ENCODE data around the gene NLK. TPM values are rescaled to one million over a fixed set of nuclear protein-coding genes. Genes with fewer than 3 reads are reported as not detected.
"Not testable (repeated sequence)": the region's sequence is repeated elsewhere in the genome, so short reads cannot be mapped to it uniquely, and the experiment has no call there.

The NLK gene
- total RNA-seq, 1 donor from 2014 or later: 11.8 TPM

DNA sequence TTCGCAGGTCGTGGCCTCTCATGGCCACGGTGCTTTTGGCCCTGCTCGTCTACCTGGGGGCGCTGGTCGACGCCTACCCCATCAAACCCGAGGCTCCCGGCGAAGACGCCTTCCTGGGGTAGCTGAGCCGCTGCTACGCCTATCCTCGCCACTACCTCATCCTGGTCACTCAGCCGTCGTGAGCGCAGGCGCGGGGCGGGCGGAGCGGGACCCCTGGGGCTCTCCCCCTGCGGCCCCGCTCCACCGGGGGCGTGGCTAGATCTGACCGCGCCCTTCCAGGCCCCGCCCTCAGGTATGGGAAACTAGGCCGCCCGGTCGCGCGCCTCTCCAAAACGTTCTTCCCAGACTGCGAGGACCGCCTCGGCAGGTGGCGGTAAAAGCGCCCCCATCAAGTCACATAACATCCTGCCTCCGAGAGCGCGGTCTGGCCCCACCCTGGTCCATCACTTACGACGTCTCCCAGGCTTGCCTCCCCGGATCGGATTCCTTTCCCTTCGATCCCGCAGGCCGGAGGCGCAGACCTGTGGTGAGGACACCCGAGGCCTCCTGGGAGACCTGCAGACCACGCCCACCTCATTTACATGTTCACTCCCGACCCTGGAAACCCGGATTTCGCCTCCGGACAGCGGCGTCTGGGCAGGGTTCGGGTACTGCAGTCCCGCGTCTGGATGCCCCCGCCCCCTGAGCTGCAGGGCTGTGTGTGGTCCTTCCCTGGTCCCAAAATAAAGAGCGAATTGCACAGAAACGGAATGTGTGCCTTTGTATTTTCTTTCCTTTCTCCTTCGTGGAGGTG is 185.0 kb downstream of the NLK start:
- no peaks in the 10 kb centered on the region for H3K36me3 Mint-ChIP-seq (ENCODE audit: low read depth)
- H3K4me3 Mint-ChIP-seq (ENCODE audit: unreplicated experiment): peak overlapping the region; percentile 78
- H3K4me1 Mint-ChIP-seq (ENCODE audit: low read depth): peaks cover 12% of the 10 kb centered on the region
- DNase-seq (ENCODE audit: low spot score): no peak
- H3K27ac Mint-ChIP-seq (ENCODE audit: unreplicated experiment): no peak overlapping the region
- H3K9me3 Mint-ChIP-seq (ENCODE audit: low read depth): no peaks in the 10 kb centered on the region
- TF ChIP-seq, protein P1, sequence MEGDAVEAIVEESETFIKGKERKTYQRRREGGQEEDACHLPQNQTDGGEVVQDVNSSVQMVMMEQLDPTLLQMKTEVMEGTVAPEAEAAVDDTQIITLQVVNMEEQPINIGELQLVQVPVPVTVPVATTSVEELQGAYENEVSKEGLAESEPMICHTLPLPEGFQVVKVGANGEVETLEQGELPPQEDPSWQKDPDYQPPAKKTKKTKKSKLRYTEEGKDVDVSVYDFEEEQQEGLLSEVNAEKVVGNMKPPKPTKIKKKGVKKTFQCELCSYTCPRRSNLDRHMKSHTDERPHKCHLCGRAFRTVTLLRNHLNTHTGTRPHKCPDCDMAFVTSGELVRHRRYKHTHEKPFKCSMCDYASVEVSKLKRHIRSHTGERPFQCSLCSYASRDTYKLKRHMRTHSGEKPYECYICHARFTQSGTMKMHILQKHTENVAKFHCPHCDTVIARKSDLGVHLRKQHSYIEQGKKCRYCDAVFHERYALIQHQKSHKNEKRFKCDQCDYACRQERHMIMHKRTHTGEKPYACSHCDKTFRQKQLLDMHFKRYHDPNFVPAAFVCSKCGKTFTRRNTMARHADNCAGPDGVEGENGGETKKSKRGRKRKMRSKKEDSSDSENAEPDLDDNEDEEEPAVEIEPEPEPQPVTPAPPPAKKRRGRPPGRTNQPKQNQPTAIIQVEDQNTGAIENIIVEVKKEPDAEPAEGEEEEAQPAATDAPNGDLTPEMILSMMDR (IDR thresholded peaks at IDR 0.05): peak; percentile 47
- H3K27me3 Mint-ChIP-seq (ENCODE audit: low read depth): peaks cover 17% of the 10 kb centered on the region

DNA sequence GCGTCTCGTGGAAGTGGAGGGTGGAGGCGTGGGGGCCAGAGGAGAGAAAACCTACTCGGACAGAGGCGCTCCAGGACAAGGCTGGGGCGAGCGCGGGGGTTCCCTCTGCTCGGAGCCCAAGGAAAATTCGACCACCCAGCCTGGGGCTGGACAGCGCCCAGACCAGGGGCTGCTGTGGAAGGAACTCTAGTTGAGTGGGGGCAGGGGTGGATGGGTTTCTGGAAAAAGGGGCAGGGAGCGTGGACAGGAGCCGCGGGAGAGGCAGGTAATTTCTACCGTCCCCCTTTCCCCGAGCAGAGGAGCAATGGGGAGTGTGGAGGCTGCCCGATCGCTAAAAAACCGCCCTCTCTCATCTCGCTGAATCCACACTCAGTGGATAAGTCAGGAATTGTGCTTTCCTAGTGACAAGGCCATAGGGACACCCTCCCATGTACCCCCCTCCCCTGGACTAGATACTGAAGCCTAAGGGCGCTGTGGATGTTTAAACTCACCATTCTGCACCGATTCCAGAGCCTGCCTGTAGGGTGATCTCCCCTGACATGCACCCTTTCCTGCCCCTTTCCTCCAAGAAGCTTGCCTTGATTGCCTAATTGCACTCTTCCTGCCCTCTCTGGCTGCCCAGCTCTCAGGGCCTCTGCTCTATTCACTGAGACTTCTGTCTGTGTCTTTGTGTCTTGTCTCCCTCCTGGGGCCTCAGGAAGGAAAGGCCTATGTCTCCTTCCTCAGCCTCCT is 185.8 kb downstream of the NLK start:
- TF ChIP-seq, protein P1 (IDR thresholded peaks at IDR 0.05): peak; percentile 39
- DNase-seq (ENCODE audit: low spot score): no peak
- Mint-ChIP-seq H3K27ac (ENCODE audit: unreplicated experiment) (no peak overlapping the region), H3K9me3 (ENCODE audit: low read depth) (no peaks in the 10 kb centered on the region), H3K27me3 (ENCODE audit: low read depth) (peaks cover 17% of the 10 kb centered on the region), H3K4me3 (ENCODE audit: unreplicated experiment) (peak overlapping the region; percentile 78), H3K36me3 (ENCODE audit: low read depth) (no peaks in the 10 kb centered on the region), H3K4me1 (ENCODE audit: low read depth) (peaks cover 12% of the 10 kb centered on the region)

GRCh38 chr17:28228986-28229729 is 186.7 kb downstream of the NLK start:
- Mint-ChIP-seq H3K4me3 (ENCODE audit: unreplicated experiment) (no peak overlapping the region), H3K27ac (ENCODE audit: unreplicated experiment) (no peak overlapping the region), H3K36me3 (ENCODE audit: low read depth) (no peaks in the 10 kb centered on the region), H3K27me3 (ENCODE audit: low read depth) (peaks cover 17% of the 10 kb centered on the region), H3K9me3 (ENCODE audit: low read depth) (no peaks in the 10 kb centered on the region), H3K4me1 (ENCODE audit: low read depth) (peaks cover 12% of the 10 kb centered on the region)
- TF ChIP-seq, protein P1 (IDR thresholded peaks at IDR 0.05): no peak
- DNase-seq (ENCODE audit: low spot score): no peak

DNA sequence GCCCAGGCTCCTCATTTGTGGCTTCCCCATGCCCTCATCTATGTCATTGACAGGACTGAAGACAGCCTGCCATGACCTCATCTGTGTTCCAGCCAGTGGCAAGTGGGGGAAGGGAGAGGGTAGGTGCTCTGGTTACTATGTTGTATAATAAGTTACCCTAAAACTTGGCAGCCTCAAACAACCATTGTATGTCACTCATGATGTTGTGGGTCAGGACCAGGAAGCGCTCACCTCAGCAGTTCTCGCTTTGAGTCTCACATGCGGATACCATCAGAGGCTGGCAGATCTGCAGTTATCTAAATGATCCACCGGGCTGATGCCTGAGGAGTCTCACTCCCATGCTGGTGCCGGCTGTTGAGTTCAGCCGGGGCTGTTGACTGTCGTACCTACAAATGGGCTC is 187.5 kb downstream of the NLK start:
- Mint-ChIP-seq H3K27ac (ENCODE audit: unreplicated experiment) (no peak overlapping the region), H3K36me3 (ENCODE audit: low read depth) (no peaks in the 10 kb centered on the region), H3K27me3 (ENCODE audit: low read depth) (peaks cover 20% of the 10 kb centered on the region), H3K9me3 (ENCODE audit: low read depth) (no peaks in the 10 kb centered on the region), H3K4me3 (ENCODE audit: unreplicated experiment) (no peak overlapping the region), H3K4me1 (ENCODE audit: low read depth) (peaks cover 12% of the 10 kb centered on the region)
- TF ChIP-seq, protein P1 (IDR thresholded peaks at IDR 0.05): no peak
- DNase-seq (ENCODE audit: low spot score): no peak

DNA sequence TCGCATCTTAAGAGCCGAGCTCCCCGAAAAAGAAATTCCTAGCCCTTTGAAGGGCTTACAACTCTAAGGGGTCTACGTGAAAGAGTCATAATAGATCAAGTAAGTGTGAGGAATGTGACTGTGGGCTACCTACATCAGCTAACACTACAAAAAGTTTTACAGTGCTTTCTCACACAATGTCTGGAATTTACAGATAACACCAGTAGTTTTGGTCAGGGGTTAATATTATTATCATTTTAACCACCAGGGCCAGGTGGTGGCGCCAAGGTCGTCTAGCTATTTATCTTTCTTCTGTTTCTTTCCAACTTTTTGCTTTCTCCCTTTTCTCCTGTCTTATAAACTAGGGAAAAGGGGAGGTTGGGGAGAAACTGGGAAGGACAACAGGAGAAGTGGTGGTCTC is 188.1 kb downstream of the NLK start:
- H3K9me3 Mint-ChIP-seq (ENCODE audit: low read depth); DNase-seq (ENCODE audit: low spot score); H3K36me3 Mint-ChIP-seq (ENCODE audit: low read depth); H3K4me3 Mint-ChIP-seq (ENCODE audit: unreplicated experiment); H3K27ac Mint-ChIP-seq (ENCODE audit: unreplicated experiment): not testable (repeated sequence)
- Mint-ChIP-seq H3K4me1 (ENCODE audit: low read depth) (peaks cover 12% of the 10 kb centered on the region), H3K27me3 (ENCODE audit: low read depth) (peaks cover 24% of the 10 kb centered on the region)

GRCh38 chr17:28231624-28232023 is 189.1 kb downstream of the NLK start:
- DNase-seq (ENCODE audit: low spot score); H3K36me3 Mint-ChIP-seq (ENCODE audit: low read depth); H3K9me3 Mint-ChIP-seq (ENCODE audit: low read depth); H3K27ac Mint-ChIP-seq (ENCODE audit: unreplicated experiment); H3K4me3 Mint-ChIP-seq (ENCODE audit: unreplicated experiment): not testable (repeated sequence)
- Mint-ChIP-seq H3K4me1 (ENCODE audit: low read depth) (peaks cover 12% of the 10 kb centered on the region), H3K27me3 (ENCODE audit: low read depth) (peaks cover 26% of the 10 kb centered on the region)

Data from chondrocyte (in vitro differentiated cells).